Aorta (tissue), 5 donors: ENCODE data around the gene FBXL17. TPM values are rescaled to one million over a fixed set of nuclear protein-coding genes. Genes with fewer than 3 reads are reported as not detected.

Experiments
- ATAC-seq: fragments of 200-7000 bp; cut with Tn5 transposase; one replicate; pipeline ENCODE4 v1.9.1; 2022; ENCODE audit warnings: moderate library complexity; ENCODE audit not compliant: low FRiP score
- DNase-seq, 2 donors: peaks; one replicate each; pipeline ENCODE4 v3.0.0-alpha.2; 2020
- H3K27ac ChIP-seq, 2 donors: one replicate each; pipeline ENCODE4 v1.5.1; 2013; ENCODE audit warnings: low read length in 2 of 2, mild to moderate bottlenecking in 2 of 2, moderate library complexity in 2 of 2, control low read depth in 1 of 2, inconsistent platforms in 1 of 2, low read depth in 1 of 2
- H3K27me3 ChIP-seq, 2 donors: one replicate each; pipeline ENCODE4 v1.6.1; 2013; ENCODE audit warnings: control low read depth in 1 of 2, low read length in 1 of 2, mild to moderate bottlenecking in 1 of 2, moderate library complexity in 1 of 2; ENCODE audit not compliant: insufficient read depth in 2 of 2, control insufficient read depth in 1 of 2
- H3K36me3 ChIP-seq, 2 donors: one replicate each; pipeline ENCODE4 v1.6.1; 2013; ENCODE audit warnings: control low read depth in 1 of 2, low read length in 1 of 2, mild to moderate bottlenecking in 1 of 2; ENCODE audit not compliant: insufficient read depth in 2 of 2, control insufficient read depth in 1 of 2
- H3K4me1 ChIP-seq, 2 donors: one replicate each; pipeline ENCODE4 v1.6.1; 2013; ENCODE audit warnings: low read length in 2 of 2, control low read depth in 1 of 2, mild to moderate bottlenecking in 1 of 2, moderate library complexity in 1 of 2; ENCODE audit not compliant: insufficient read depth in 2 of 2, control insufficient read depth in 1 of 2
- H3K4me3 ChIP-seq, 2 donors: one replicate each; pipeline ENCODE4 v1.5.1; 2013; ENCODE audit warnings: low read length in 2 of 2, control low read depth in 1 of 2, mild to moderate bottlenecking in 1 of 2
- H3K9me3 ChIP-seq: one replicate; pipeline ENCODE4 v1.6.1; 2013; ENCODE audit warnings: mild to moderate bottlenecking, low read length; ENCODE audit not compliant: control insufficient read depth
- WGBS, 2 donors: extraction: QIAGEN DNeasy Blood & Tissue Kit; methylation state at CpG; one replicate each; pipeline ENCODE4 v1.1.7; 2013; 5-methylcytosine and 5-hydroxymethylcytosine counted together
- intact Hi-C, 2 donors: fragments of 100-400 bp; cut with DNase I; formaldehyde crosslinking; loops; one replicate each; pipeline versions ENCODE4 v1.14.2 to v1.15.0; 2022
- polyA plus RNA-seq, 2 donors: library from polyadenylated mRNA; stranded (reverse); fragments of 200-250 nt; gene quantifications; one replicate each; pipeline ENCODE4 v1.2.3, GENCODE V29; 2013
- total RNA-seq, 2 donors: library from RNA; stranded (reverse); fragmentation: NEBNext Ultra II Directional; extraction: Animal tissue kit (Norgen Biotek cat#: 25700); gene quantifications; one replicate each; pipeline ENCODE4 v1.2.1, GENCODE V29; 2021
- donor health status: healthy with polysubstance abuse.
- donor health status: Bipolar disorder and iron deficiency.
- donor health status: DM: no; HTN: no; CAD: no.
- donor health status: DM: no; HTN: no; CAD: no.
- donor health status: DM: yes; HTN: yes; CAD: no.

The FBXL17 gene
- total and polyA plus RNA-seq, 4 donors = 10.3 to 36.3 (median 20.7) TPM

DNA sequence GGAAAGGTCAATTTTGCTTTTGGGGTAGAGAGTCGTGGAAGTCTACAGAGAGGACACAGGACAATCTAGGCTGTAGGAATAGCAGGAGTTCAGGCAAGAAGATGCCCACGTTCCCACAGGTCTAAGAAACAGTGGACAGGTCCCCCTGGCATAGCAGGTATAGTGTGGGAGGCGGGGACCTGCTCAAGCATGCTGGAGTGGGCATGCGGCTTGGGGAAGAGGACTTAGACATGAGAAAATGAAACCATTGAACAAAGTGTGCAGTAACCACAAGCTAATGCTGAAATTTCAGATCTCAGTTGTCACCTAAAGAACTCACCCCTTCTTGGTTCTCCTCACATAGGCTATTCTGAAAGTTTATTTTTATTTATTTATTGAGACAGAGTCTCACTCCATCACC is 568.3 kb downstream of the FBXL17 start:
- ATAC-seq (no peak), DNase-seq (no peak)
- H3K27me3 ChIP-seq = no peaks in the 10 kb centered on the region
- H3K4me1 ChIP-seq = no peaks in the 10 kb centered on the region
- 96 to 100% methylated on average over 4 of the region's 4 CpGs for WGBS, 2 donors
- no peaks in the 10 kb centered on the region for H3K36me3 ChIP-seq
- no peak overlapping the region for H3K4me3 ChIP-seq
- H3K27ac ChIP-seq = no peak overlapping the region
- intact Hi-C loops = no loop called here
- no peaks in the 10 kb centered on the region for H3K9me3 ChIP-seq

DNA sequence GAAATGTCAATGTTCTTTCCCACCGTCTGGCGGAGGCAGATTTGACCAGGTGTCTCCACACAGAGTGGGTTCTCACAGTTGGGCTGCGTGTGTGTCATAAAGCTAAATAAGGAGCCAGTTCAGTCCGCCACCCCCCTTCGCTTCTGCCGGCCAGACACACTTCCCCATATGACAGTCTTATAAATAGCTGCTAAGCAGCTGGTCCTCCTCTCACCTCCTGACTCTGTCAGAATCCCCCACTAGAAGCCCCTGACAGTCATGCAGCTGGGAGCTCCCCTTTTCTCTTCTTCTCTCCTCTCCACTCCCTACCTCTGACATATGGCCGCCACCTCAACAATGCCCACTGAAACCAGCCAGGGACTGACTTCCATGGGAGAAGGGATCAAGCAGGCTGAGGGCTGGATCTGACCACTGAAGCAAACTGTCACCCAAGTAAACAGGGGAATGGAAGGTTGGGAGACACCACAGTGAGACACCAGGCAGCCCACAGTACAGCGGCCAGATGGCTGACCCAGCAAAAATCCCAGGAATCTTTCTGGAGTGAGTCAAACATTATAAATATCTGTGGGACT is 569.2 kb downstream of the FBXL17 start:
- H3K4me1 ChIP-seq = no peaks in the 10 kb centered on the region
- H3K27me3 ChIP-seq = no peaks in the 10 kb centered on the region
- WGBS, 2 donors = 77 to 81% methylated on average over 8 of the region's 8 CpGs
- no peak overlapping the region for H3K27ac ChIP-seq
- no peak for DNase-seq
- H3K4me3 ChIP-seq = no peak overlapping the region
- no peaks in the 10 kb centered on the region for H3K9me3 ChIP-seq
- ATAC-seq = no peak
- no peaks in the 10 kb centered on the region for H3K36me3 ChIP-seq
- intact Hi-C loops = no loop called here

DNA sequence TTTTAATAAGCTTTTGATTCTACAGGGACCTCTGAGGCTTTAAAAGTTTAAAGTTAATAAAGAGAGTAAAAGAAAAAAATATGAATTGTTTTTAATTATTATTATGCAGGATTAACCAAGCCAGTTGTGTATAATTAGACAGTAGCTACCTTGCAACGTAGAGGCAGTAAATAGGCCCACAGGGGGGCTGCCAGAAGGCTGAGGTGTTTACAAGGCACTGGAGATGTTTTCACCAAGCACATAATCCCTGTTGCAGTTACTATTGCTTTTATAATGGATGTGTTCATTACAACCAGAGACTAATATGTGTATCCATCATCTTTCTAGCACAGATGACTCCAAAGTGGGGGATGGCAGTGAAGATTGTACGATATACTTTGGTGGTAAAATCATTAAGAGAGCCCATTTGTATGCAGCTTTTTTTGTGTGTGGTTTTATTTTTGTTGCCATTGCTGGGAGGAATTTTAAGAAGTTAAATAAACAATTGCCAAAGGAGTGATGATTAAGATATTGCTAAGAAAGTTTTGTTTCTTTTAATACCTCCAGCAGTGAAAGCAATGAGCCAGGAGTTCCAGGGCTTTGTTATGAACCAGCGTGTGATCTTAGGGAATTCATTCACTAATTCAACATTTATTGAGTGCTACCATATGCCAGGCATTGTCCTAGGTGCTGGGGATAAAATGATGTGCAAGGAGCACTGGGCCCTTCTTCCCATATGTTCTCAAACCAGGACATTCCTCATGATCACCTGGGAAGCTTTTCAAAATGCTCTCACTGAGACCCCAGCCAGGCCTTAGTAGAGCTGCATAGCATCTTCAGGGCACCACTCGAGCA is 572.5 kb downstream of the FBXL17 start:
- Histone ChIP-seq H3K4me3 (no peak overlapping the region), H3K27me3 (no peaks in the 10 kb centered on the region), H3K27ac (no peak overlapping the region), H3K36me3 (no peaks in the 10 kb centered on the region), H3K9me3 (no peaks in the 10 kb centered on the region), H3K4me1 (no peaks in the 10 kb centered on the region)
- ATAC-seq = no peak
- intact Hi-C loops = no loop called here
- no peak for DNase-seq
- 89 to 91% methylated on average over 4 of the region's 4 CpGs for WGBS, 2 donors
